Brain microvascular endothelial cell (primary cell): Measurements from ENCODE around the gene TMEM201.

Experiments
- DNase-seq: peaks from one replicate; pipeline ENCODE4 v3.0.0-alpha.2; 2020
- H3K27ac ChIP-seq: fragments of 250-450 bp; sonication (Bioruptor Pico); 2 replicates; pipeline ENCODE4 v1.5.1; 2020; ENCODE audit warnings: mild to moderate bottlenecking, moderate library complexity
- H3K27me3 ChIP-seq: fragments of 250-450 bp; sonication (Bioruptor Pico); replicated peaks from 2 replicates; pipeline ENCODE4 v1.5.1; 2020; ENCODE audit warnings: mild to moderate bottlenecking
- H3K36me3 ChIP-seq: fragments of 250-450 bp; sonication (Bioruptor Pico); replicated peaks from 2 replicates; pipeline ENCODE4 v1.5.1; 2020; ENCODE audit warnings: mild to moderate bottlenecking
- H3K4me3 ChIP-seq: 2 replicates; pipeline ENCODE4 v1.5.1; 2011; ENCODE audit warnings: low read depth, mild to moderate bottlenecking, control low read depth, low read length, moderate library complexity
- in situ Hi-C: cut with HindIII; loops from 2 replicates; pipeline ENCODE4 v1.10.0; 2017; ENCODE audit warnings: low sequenced_read_pairs, low pct_ligation_motif_present
- TF ChIP-seq, protein P1 (sequence below): IDR thresholded peaks from 2 replicates; pipeline ENCODE4 v1.5.1; 2011; ENCODE audit warnings: low read depth, mild to moderate bottlenecking, moderate library complexity, low read length, control low read depth, inconsistent platforms; ENCODE audit errors: missing control alignments

The TMEM201 gene

DNA sequence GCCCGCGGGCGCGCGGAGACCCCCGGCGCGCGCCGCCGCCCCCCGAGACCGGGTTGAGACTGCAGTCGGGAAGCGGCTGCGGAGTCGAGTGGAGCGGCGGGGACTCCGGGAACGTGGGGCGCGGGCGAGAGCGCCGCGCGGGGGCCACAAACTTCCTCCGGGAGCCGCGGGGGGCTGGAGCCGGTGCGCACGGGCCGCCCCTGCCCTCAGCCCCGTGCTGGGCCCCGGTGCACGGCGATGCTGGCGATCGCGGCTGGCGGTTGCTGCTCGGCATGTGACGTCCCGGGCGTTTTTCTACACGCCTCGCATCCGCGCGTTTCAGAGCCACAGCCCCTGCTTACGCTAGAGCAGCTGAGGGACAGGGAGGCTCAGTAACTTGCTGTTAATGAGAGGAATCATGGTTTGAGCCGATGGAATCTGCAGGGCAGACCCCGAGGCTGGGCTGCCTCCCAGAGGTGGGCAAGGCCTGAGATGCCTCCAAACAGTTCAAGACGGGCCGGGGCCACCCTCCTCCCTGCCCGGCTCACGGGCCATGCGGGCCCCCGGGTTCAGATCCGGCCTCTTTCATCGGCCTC, 520 bp downstream of the TMEM201 start:
- Histone ChIP-seq H3K27me3 (no peaks in the 10 kb centered on the region), H3K4me3 (peak overlapping the region; percentile 60), H3K36me3 (no peaks in the 10 kb centered on the region), H3K27ac (peak overlapping the region; percentile 6)
- in situ Hi-C loops, result no loop called here
- DNase-seq, result peak; percentile 26
- TF ChIP-seq, protein P1, sequence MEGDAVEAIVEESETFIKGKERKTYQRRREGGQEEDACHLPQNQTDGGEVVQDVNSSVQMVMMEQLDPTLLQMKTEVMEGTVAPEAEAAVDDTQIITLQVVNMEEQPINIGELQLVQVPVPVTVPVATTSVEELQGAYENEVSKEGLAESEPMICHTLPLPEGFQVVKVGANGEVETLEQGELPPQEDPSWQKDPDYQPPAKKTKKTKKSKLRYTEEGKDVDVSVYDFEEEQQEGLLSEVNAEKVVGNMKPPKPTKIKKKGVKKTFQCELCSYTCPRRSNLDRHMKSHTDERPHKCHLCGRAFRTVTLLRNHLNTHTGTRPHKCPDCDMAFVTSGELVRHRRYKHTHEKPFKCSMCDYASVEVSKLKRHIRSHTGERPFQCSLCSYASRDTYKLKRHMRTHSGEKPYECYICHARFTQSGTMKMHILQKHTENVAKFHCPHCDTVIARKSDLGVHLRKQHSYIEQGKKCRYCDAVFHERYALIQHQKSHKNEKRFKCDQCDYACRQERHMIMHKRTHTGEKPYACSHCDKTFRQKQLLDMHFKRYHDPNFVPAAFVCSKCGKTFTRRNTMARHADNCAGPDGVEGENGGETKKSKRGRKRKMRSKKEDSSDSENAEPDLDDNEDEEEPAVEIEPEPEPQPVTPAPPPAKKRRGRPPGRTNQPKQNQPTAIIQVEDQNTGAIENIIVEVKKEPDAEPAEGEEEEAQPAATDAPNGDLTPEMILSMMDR, result no peak

DNA sequence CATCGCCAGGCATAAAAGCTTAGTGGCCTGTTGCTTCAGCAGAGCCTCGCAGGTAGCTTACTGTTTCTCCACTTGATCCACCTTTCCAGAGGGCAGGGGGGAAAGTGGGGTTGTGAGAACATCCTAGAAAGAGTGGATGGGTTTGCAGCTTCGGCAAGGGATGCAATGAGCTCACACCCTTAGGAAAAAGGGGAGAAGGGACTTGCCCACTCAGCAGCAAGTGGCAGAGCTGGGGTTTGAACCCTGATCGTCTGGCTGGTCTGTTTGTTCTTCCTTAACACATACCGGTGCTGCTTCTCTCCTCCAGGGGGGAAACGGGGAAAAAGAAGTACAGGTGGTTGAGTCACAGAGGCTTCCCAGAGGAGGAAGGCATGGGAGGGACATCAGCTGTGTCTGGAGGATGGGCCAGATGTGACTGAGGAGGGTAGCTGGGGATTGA, 1.0 kb downstream of the TMEM201 start:
- TF ChIP-seq, protein P1, result no peak
- no peaks in the 10 kb centered on the region for H3K27me3 ChIP-seq
- no peak overlapping the region for H3K27ac ChIP-seq
- in situ Hi-C loops, result no loop called here
- peak overlapping the region; percentile 60 for H3K4me3 ChIP-seq
- H3K36me3 ChIP-seq, result no peaks in the 10 kb centered on the region
- no peak for DNase-seq

DNA sequence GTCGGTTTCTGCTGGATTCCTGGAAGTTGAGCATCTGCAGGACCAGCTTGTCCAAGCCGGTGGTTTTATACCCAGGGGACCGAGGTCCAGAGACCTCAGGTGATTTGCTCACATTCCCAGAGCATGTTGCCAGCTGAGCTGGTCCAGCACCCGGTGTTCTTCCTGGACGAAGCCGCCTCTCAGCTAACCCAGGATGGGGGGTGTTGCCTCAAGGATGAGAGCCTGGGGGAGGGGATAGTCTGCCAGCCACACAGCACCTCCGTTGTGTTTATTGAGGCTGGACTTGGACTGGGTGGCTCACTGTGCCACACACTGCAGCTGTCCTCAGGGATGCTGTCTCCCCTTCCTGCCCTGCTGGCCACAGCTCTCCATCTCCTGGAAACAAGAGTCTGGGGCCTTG, 1.5 kb downstream of the TMEM201 start:
- H3K36me3 ChIP-seq, result no peaks in the 10 kb centered on the region
- TF ChIP-seq, protein P1, result no peak
- H3K27me3 ChIP-seq, result no peaks in the 10 kb centered on the region
- peak overlapping the region; percentile 60 for H3K4me3 ChIP-seq
- no peak overlapping the region for H3K27ac ChIP-seq
- no peak for DNase-seq
- in situ Hi-C loops, result no loop called here

DNA sequence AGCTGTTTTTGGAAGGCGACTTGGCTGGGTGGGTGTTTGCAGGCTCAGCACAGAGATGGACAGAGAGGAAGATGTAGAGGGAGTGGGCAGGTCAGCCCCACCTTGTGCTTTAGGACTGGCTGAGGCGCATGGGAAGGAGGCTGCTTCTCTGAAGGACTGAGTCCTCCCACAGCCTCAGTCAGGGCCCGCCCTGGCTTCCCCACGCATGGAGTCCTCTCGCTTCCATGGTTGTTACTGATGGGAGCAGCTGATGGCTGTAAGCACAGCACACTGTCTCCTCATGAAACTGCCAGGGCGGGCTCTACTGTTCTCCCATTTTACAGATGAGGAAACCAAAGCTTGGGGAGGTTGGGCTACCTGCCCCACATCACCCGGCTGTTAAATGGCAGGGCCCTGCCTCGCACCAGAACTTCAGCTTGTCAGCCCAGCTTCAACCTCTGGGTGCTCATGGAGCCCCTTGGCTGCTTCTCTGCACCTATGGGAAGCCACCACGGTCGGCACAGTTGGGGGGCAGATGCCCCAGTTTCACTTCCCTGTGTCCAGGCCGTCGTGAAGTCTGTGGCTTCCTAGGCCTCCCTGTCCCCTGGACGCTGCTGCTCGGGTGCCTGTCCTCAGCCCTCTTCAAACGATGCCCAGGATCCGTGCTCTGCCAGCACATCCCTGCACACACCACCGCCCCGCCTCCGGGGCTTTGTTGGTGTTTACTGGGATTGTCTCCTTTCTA, 2.4 kb downstream of the TMEM201 start:
- in situ Hi-C loops, result no loop called here
- DNase-seq, result no peak
- Histone ChIP-seq H3K36me3 (no peaks in the 10 kb centered on the region), H3K27ac (no peak overlapping the region), H3K27me3 (no peaks in the 10 kb centered on the region), H3K4me3 (no peak overlapping the region)
- TF ChIP-seq, protein P1, result no peak

DNA sequence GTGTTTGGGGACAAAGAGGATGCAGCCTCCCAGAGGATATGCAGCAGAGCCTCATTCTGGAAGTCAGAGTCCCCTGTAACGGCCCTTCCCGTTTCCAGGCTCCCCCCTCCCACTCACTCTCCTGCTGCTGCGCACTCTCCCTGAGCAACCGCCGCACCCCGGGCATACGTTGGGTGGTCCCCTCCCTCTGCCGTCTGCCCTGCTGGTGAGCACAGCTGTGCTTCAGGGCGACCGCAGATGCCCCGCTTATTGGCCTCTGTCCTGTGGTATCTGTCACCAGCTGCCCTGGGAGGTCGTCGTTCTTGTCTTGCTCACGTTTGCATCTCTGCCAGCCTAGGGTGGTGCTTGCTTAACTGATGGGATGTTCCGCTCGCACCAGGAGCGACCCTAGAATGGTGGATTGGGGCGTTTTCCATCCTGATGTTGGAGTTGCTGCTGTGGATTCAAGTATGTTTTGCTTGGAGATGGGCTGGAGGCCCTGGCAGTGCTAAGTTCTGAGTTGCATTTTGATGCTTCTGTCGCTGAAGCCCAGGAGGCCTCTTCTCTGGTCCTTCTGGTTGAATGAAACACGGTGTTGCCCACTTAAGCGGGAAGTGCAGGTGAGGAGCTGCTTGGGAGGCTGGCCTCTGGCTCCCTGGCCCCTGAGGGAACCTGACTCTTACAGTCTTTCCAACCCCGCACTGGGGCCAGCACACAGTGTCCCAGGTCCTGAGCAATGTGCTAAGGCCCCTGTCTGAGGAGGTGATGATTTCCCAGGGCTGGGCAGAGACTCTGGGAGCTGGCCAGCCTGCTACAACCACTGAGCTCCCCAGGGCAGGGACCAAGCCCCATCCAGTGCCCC, 3.2 kb downstream of the TMEM201 start:
- no peak for DNase-seq
- TF ChIP-seq, protein P1, result no peak
- no peak overlapping the region for H3K27ac ChIP-seq

More for the DNA sequence above, 3.2 kb downstream of the TMEM201 start:
- H3K27me3 ChIP-seq, result no peaks in the 10 kb centered on the region
- no peak overlapping the region for H3K4me3 ChIP-seq
- in situ Hi-C loops, result no loop called here
- no peaks in the 10 kb centered on the region for H3K36me3 ChIP-seq
